ENCODE results near the gene MICU1. TPM values are rescaled to one million over a fixed set of nuclear protein-coding genes. Genes with fewer than 3 reads are reported as not detected.
A peak's percentile ranks its signal among the peaks of the same experiment; 100 is the strongest.

MICU1 gene
- total and polyA plus RNA-seq, 12 donors = 34.2 to 54.1 (median 44.3) TPM

GRCh38 chr10:72462261-72462660, 163.6 kb downstream of the MICU1 start:
- 94 to 96% methylated on average over 3 of the region's 3 CpGs for WGBS, 2 donors
- peaks cover 0 to 10% (median 4%) of the 10 kb centered on the region in 9 donors for H3K4me1 ChIP-seq

GRCh38 chr10:72461085-72461484, 164.8 kb downstream of the MICU1 start:
- Histone ChIP-seq H3K9me3 (no peaks in the 10 kb centered on the region), H3K4me1 (peaks cover 0 to 12% (median 4%) of the 10 kb centered on the region in 9 donors), H3K4me3 (no peak overlapping the region), H3K36me3 (peaks cover 0 to 21% (median 0%) of the 10 kb centered on the region in 9 donors), H3K27ac (peak overlapping the region in 1 of 10 donors; percentile 26), H3K27me3 (no peaks in the 10 kb centered on the region)
- no peak for ATAC-seq
- TF ChIP-seq CTCF (IDR thresholded peaks at IDR 0.05) = no peak
- no peak for DNase-seq
- intact Hi-C loops (cut with DNase I) = no loop called here
- WGBS, 2 donors = 13 to 14% methylated on average over 2 of the region's 2 CpGs

More at GRCh38 chr10:72462261-72462660, 163.6 kb downstream of the MICU1 start:
- no peak for TF ChIP-seq CTCF (IDR thresholded peaks at IDR 0.05)
- Histone ChIP-seq H3K27me3 (no peaks in the 10 kb centered on the region), H3K9me3 (no peaks in the 10 kb centered on the region), H3K27ac (no peak overlapping the region), H3K36me3 (peaks cover 0 to 25% (median 0%) of the 10 kb centered on the region in 9 donors), H3K4me3 (no peak overlapping the region)
- ATAC-seq = no peak
- intact Hi-C loops (cut with DNase I) = no loop called here
- DNase-seq = no peak

- Histone ChIP-seq H3K27ac (peak overlapping the region in 1 of 10 donors; percentile 26), H3K4me3 (no peak overlapping the region), H3K4me1 (peaks cover 0 to 17% (median 7%) of the 10 kb centered on the region in 9 donors), H3K9me3 (no peaks in the 10 kb centered on the region), H3K36me3 (peaks cover 0 to 21% (median 0%) of the 10 kb centered on the region in 9 donors), H3K27me3 (no peaks in the 10 kb centered on the region)
- no peak for TF ChIP-seq CTCF (IDR thresholded peaks at IDR 0.05)
- ATAC-seq (no peak), DNase-seq (no peak)
- intact Hi-C loops (cut with DNase I) = no loop called here
These were observed 165.5 kb downstream of the MICU1 start for GRCh38 chr10:72460284-72460876.

- WGBS, 2 donors = 78 to 86% methylated on average over 3 of the region's 3 CpGs
- H3K27ac ChIP-seq = no peak overlapping the region
- peaks cover 0 to 17% (median 7%) of the 10 kb centered on the region in 9 donors for H3K4me1 ChIP-seq
- H3K36me3 ChIP-seq = peaks cover 0 to 21% (median 0%) of the 10 kb centered on the region in 9 donors
- DNase-seq (no peak), ATAC-seq (no peak)
- no peaks in the 10 kb centered on the region for H3K9me3 ChIP-seq
- no peaks in the 10 kb centered on the region for H3K27me3 ChIP-seq
- TF ChIP-seq CTCF (IDR thresholded peaks at IDR 0.05) = no peak
- H3K4me3 ChIP-seq = no peak overlapping the region
- intact Hi-C loops (cut with DNase I) = no loop called here
These were observed 166.6 kb downstream of the MICU1 start for GRCh38 chr10:72459301-72459700.

Data from heart right ventricle (tissue), 16 donors.